Liver (tissue), 2 donors: ENCODE measurements around the gene ZNF580.

Experiments
- CTCF ChIP-seq: fragments of 150-350 bp; IDR thresholded peaks from 2 replicates; pipeline ENCODE4 v1.5.1; 2017; ENCODE audit warnings: improper control_type of control experiment, low read depth, low read length; ENCODE audit not compliant: missing input control
- MAX ChIP-seq: IDR thresholded peaks from 2 replicates; pipeline ENCODE4 v1.6.1; 2016; ENCODE audit warnings: antibody characterized with exemption
- donor health status: healthy.

GRCh38 chr19:55640043-55640576 is 692 bp upstream of the ZNF580 start:
- TF ChIP-seq CTCF: peak; percentile 36
- TF ChIP-seq MAX: peak; percentile 55
